Caki2 (cell line): Measurements from ENCODE around the gene THUMPD2. TPM values are rescaled to one million over a fixed set of nuclear protein-coding genes. Genes with fewer than 3 reads are reported as not detected.
"Not testable (repeated sequence)": the region's sequence is repeated elsewhere in the genome, so short reads cannot be mapped to it uniquely, and the experiment has no call there.

Experiments used
- DNase-seq: peaks from one replicate; pipeline ENCODE4 v3.0.0-alpha.2; 2015; ENCODE audit warnings: low read depth
- in situ Hi-C: cut with HindIII; loops from 2 replicates; pipeline ENCODE4 v1.10.0; 2016; ENCODE audit warnings: low sequenced_read_pairs, low pct_unique_long_range_greater_than_20kb, mixed read lengths
- total RNA-seq: library from RNA; depleted of rRNA; stranded (reverse); fragments of >200 nt; shearing (Covaris generic); gene quantifications from 2 replicates; pipeline ENCODE4 v1.2.3, GENCODE V29; 2014; ENCODE audit warnings: low replicate concordance; rRNA removed

Gene THUMPD2
- total RNA-seq, result 11.9 TPM in 2 replicates

DNA sequence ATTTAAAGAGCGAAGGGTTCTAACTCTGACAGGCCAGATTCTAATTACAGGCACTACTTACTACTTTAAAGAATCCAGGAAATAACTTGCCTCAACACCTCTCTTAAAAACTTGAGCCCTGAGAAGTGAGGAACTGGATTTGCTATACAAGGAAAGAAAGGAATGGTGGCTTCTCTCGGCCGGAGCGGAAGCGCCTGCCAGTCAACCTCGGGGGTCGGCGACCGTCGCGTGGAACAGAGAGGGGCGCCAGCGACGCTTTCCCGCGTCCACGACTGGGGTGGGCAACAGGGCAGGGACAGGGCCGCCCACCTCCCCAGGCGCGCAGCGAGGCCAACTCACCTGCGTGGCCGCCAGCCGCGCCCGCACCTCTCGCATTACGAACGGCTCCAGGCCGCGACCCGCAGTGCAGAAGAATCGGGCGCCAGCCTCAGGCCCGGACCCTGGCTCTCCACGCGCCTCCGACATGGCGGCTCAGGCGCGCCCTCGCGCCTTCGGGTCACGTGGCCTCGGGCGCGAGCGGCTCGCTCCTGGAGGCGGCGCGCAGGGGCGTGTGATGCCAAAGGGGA lies at the start of gene THUMPD2:
TSS of gene THUMPD2 (minus strand) at position 484 of the 566 bp plus-strand sequence. CDS start at position 465, 19 bp downstream.
- DNase-seq, result peak; percentile 73
- in situ Hi-C loops, result no loop called here

DNA sequence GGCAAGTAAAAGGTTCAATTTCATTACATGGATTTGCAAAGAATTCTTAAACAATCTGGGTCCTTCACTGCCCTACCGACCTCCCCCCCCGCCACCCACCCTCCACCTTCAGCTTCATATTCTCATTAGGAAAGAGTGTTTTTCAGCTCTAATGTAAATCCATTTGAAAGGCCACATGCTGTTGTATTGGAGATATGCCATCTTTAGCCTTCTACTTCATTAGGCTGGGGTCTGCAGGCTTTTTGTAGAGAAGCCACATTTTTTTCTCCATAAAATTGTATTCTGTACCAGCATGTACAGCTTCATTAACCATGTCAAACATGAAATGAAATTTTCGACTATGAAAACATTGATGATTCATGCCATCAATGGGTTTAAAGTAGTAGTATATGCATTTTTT lies 42.8 kb upstream of the THUMPD2 start:
- in situ Hi-C loops, result no loop called here
- DNase-seq, result no peak

DNA sequence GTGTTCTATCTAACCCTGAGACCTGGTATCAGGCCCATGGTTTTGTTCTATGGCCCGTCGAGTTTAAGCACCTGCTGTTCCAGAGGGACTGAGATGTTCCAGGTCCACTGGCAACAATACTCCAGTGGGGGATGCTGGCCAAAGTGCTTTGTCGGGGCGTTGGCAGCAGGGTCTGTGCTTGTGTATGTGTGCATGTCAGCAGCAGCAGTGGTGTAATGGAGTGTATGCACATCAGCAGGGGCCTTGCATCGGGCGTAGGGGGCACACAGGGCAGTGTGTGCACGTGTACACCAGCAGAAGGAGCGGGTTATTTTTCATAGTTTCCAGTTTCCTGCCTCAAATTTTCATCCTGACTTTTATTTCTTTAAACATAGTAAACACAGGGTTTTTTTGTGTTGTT lies 37.8 kb upstream of the THUMPD2 start:
- no peak for DNase-seq
- in situ Hi-C loops, result no loop called here

DNA sequence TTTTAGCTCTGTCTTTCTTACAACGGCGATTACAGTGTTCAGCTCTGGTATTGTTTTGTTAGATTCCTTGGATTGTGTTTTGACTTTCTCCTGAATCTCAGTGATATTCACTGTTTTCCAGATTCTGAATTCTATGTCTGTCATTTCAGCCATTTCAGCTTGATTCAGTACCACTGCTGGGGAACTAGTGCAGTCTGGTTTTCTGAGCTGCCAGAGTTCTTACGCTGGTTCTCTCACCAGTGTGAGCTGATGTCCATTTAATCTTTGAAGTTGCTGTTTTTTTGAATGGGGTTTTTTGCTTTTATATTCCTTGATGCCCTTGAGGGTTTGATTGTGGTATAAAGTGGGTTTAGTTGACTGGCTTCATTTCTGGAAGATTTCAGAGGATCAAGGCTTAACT lies 37.4 kb upstream of the THUMPD2 start:
- DNase-seq, result no peak
- in situ Hi-C loops, result no loop called here

- no peak for DNase-seq
- in situ Hi-C loops, result no loop called here
These were observed 27.0 kb upstream of the THUMPD2 start for GRCh38 chr2:39805936-39806608.

GRCh38 chr2:39803839-39804238 lies 24.8 kb upstream of the THUMPD2 start:
- in situ Hi-C loops, result no loop called here
- no peak for DNase-seq

DNA sequence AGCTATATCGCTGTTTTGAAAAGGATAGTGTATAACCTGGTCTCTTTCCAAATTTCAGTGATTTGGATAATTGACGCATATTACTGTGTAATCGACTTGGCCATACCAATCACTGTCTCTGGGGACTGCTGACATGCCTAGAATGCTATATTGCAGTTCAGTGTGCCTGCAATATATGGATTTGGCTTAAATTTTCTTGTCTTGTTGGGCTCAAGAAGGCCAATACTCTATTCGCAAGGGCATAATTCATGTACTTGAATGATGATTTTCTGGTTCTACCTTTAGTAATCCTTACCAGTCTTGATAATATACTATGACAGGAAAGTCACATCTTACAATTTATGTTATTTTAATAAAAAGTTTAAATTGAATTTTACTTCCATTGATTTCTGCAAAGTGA lies 21.7 kb upstream of the THUMPD2 start:
- no peak for DNase-seq
- in situ Hi-C loops, result no loop called here

- no peak for DNase-seq
- in situ Hi-C loops, result no loop called here
These were observed 17.1 kb upstream of the THUMPD2 start for GRCh38 chr2:39796134-39796533.

DNA sequence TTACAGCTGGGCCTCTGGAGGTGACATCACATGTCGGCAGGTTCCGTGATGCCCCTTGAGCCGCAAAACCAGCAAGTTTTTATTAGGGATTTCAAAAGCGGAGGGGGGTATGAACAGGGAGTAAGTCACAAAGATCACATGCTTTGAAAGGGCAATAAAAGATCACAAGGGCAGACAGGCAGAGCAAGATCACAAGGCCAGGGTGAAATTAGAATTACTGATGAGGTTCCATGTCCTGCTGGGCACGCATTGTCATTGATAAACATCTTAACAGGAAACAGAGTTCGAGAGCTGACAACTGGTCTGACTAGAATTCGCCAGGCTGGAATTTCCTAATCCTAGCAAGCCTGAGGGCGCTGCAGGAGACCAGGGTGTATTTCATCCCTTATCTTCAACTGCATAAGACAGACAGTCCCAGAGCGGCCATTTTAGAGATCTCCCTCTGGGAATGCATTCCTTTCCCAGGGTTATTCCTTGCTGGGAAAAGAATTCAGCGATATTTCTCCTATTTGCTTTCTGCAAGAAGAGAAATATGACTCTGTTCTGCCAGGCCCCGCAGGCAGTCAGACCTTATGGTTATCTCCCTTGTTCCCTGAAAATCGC lies 11.3 kb upstream of the THUMPD2 start:
- DNase-seq, in situ Hi-C loops: not testable (repeated sequence)

DNA sequence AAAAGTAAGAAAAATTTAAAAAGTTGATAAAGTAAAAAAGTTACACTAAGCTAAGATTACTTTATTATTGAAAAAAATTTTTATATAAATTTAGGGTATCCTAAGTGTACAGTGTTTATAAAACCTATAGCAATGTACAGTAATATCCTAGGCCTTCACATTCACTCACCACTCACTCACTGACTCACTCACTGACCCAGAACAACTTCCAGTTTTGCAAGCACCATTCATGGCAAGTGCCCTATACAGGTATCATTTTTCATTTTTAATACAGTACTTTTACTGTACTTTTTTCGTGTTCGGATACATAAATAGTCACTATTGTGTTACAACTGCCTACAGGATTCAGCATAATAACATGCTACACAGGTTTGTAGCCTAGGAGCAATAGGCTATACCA lies 8.9 kb upstream of the THUMPD2 start:
- in situ Hi-C loops, result no loop called here
- no peak for DNase-seq

DNA sequence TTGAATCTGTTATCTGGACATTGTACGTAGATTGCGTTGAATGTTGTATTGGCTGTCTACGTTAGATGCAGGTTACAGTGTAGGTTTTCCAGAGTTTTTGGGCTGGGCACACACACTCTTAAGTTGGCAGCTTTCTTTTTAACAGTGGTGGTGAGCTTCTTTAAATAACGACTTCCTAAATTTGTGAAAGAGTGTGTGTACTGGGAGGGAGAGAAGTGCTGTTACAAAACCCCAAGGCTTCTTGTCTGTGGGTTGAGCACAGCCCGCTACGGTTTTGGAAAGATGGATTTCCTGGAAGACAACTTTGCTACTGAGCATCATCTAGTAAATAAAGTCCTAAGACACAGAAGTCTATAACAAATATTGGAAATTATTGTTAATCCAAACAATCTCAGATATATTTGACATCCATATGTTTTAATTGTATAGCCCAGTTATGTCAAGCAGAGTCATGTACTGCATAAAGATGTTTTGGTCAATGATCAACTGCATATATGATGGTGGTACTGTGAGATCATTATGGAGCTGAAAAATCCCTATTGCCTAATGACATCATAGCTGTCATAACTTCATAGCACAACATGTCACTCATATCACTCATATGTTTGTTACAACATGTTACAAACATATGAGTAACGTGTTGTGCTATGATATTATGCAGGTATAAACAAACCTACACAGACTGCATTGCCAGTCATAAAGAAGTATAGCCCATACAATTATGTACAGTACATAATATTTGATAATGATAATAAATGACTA lies 7.9 kb upstream of the THUMPD2 start:
- no peak for DNase-seq
- in situ Hi-C loops, result no loop called here

DNA sequence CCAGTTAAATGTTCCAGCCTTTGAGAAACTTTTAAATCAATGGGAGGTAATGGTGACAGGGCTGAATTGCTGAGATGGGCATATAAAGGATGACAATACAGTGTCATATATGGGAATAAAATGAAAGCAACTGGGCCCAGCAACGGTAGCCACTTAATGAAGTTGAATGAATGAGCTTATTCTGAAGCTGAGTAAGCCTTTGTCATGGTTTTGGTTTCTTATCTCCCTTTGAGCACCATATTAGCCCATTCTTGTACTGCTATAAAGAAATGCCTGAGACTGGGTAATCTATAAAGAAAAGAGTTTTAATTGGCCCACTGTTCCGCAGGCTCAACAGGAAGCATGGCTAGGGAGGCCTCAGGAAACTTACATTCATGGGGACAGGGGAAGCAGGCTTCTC lies 3.5 kb upstream of the THUMPD2 start:
- in situ Hi-C loops, result no loop called here
- DNase-seq, result no peak

- in situ Hi-C loops, result no loop called here
These were observed 2.6 kb upstream of the THUMPD2 start for GRCh38 chr2:39781697-39782096.

DNA sequence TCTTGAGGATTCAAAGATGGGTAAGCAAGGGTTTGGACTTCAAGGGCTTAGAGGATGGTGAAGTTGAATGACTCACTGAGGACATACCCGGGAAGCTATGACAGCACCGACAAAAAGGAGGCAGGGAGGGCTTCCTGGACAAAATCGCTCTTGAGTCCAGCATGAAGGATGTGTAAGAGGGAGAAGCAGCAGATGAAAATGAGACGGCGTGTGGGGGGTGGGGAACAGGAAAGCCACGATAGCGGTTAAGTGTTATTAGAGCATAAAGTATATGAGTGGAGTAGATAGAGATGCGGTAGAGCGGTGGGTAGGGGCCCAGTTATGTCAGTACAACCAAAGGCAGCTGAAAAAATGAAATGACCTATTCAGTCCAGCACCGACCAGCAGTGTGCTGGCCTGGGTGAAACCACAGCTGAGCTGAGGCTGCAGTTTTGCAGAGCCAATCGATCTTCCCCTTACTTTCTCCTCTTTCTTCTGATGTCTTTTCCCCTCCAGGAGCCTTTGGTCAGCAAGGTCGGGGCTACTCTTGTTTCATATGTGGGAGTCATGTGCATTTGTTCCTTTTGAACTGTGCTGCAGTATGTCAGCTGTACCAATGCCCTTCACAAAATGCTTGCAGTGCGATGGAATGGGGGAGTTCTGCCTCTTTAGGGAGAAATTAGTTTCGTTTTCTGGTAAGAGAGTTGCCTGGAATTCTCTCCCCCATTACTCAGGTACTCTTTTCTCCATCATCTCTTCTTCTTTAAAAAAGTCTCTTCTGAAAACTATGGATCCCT lies 2.0 kb upstream of the THUMPD2 start:
- in situ Hi-C loops, result no loop called here
- DNase-seq, result no peak

More at GRCh38 chr2:39781697-39782096, 2.6 kb upstream of the THUMPD2 start:
- no peak for DNase-seq

DNA sequence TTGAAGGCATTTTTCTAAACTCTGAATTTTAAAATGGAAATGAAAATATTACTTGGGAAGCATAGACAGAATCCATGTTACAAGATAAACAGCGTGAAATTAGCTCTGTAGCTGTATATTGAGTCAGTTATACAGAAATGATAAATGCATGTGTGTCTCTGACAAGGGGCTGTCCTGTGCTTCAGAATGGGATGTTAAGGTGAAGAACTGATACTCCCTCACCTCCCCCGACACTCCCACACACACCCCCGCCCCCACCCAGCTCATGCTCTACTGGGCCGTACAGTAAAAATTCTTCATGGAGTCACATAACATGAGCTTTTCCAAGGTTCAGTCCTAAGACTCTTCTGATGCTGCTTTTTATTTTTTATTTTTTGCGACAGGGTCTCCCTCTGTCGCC lies 869 bp upstream of the THUMPD2 start:
- DNase-seq, result no peak
- in situ Hi-C loops, result no loop called here

DNA sequence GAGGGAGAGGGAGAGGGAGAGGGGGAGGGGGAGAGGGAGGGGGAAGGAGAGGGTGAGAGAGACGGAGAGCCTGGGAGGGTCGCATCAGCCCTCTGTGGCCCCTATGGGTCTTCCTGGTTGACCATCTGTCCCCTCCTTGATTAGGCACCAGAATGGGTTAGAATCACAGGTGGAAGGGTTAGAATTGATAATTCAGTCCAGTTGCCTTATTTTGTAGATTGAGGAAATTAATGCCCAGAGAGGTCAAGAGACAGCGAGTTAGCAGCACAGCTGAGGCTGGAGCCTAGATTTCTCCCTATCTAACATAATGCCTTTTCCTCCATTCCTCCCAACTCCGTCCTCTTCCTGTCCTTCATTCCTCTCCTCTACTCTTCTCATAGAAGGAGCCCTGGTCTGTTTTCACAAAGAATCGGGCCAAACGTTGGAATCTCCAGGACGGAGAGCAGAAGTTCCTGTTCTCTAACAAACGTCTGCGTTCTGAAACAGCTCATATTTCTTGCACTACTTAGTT lies 338 bp upstream of the THUMPD2 start:
- DNase-seq, result no peak
- in situ Hi-C loops, result no loop called here

- DNase-seq, result no peak
- in situ Hi-C loops, result no loop called here
These were observed 825 bp downstream of the THUMPD2 start for GRCh38 chr2:39778233-39778632.

DNA sequence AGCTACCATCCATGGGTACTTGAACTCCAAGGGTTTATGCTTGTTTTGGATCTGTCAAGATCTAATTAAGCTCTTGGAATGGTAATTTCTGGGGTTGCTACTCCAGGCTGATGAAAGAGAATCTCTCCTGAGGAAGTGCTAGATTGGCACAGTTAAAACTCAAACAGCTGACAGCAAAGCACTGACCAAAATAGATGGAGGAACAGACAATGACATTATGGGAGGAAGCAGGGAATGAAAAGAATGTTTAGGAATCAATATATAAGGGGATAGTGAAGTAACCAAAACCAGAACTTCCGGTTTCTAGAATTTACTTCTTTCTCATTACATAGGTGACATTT lies 6.3 kb downstream of the THUMPD2 start:
- in situ Hi-C loops, result no loop called here
- DNase-seq, result no peak
